NT2/D1 (cell line): Measurements from ENCODE around the gene SGSM2.

Experiments
- SUZ12 ChIP-seq: IDR thresholded peaks from 2 replicates; pipeline ENCODE4 v1.6.1; 2011; ENCODE audit not compliant: insufficient read length, insufficient read depth; ENCODE audit errors: extremely low read depth
- ZNF274 ChIP-seq: IDR thresholded peaks from 2 replicates; pipeline ENCODE4 v1.6.1; 2011; ENCODE audit warnings: mild to moderate bottlenecking, low read depth, low read length

DNA sequence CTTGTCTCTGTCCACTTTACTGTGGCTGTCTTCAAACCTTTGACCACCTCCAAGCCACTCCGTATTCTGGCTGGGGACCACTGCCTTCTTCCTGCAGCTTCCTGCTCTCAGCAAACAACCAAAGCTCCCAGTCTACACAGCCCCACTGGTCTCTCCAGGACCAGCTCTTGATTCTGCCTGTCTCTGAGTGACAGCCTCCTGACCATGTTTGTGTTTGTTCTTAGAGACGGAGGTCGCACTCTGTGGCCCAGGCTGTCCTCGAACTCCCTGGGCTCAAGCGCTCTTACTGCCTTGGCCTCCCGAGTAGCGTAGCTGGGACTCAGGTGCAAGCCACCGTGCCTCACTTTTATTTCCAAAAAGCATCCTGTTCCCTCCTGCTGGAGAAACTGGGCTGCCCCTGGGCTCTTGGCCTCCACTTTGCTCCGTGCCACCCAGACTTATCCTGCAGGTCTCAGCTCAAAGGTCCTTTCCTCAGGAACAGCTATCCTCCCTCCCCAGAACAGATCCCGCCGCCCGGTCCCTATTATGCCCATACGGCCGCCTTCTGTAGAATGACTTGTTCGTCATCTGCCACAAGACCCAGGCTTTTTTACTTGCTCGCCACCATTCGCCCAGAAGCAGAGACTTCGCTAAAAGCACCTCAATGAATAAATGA is 54.4 kb downstream of the SGSM2 start:
- no peak for TF ChIP-seq SUZ12
- TF ChIP-seq ZNF274: no peak
